Kasumi-1 (cell line): Measurements from ENCODE around the gene NFIA.

Experiments
- DNase-seq, 2 experiments: peaks; one replicate each; lab custom pipeline; 2025; lab: John Stamatoyannopoulos, UW

The NFIA gene

DNA sequence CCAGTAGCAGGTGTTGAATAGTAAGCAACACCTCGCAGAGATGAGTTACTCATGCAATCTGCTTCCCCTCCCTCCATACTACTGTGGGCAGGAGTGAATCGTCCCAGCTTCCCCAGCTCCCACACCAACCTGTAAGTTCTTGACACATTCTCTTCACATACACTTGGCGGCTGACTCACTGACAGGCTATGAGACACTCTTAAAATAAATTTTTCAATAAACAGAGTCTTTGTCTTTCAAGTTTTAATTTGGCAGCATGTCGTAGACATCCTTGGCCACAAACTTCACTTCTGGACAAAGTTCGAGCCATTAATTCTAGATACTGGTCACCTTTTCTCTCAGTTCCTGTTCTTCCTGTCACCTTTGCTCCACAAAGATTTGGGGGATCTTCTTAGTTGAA, 351.9 kb downstream of the NFIA start:
- no peak for DNase-seq

DNA sequence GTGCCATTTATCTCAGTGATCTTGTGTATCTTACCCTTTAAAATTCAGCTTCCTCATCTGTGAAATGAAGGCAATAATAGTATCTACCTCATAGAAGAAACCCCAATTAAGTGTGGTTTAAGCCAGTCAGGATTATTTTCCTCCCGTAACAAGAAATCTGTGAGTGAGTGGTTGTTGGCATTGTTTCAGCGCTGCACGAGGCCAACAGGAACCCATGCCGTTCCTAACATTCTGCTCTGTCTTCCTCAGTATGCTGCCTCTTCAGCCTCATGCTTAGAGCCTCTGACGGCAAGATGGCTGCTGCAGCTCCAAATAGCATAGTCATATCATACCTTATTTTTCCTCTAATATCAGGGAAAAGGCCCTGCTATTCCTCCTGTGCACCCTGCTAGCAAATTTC, 352.9 kb downstream of the NFIA start:
- DNase-seq = no peak

DNA sequence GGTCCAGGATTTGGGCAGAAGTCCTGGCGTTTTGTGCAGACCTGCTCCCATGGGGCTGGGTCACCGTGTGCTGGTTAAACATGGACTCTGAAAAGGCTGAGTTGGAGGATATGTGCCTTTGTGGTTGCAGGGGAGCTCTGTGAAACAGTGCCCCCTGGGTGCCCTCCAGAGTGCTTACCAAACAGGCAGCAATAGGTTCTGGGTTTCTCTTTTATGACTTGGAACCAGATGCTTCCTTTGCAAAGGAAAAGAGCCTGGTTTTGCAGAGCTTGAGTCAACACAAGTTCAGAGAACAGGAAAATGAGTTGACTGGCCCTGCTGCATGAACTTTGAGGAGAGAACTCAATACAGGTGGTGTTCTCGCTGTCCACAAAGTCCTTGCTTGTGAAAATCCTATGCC, 353.7 kb downstream of the NFIA start:
- DNase-seq = no peak

DNA sequence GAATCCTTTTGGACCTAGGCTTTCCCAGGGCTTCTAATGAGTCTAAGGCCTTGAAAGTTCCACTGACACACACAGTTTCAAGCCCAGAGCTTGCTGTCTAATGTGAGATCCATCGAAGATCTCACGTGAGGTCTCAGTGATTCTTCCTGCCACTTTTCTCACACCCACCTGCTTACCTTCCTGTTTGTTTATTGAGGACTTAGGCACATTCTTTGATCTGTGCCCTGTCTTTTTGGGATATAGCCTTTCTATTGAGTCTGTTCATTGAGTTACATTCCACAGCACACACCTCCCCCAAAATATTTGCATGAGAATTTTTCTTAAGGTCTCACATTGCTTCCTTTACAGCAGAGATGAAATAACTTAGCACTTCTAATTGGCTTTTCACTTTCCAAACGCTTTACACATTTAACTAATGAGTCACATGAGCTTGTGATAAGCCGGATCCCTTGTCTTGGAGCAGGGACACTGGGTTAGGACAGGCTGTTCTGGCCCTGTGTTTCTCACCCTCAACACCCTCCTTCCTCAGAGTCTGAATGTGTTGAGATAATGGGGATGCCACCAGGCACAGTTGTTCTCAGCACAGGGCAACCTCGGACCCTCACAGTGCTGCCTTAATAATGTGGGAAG, 354.2 kb downstream of the NFIA start:
- DNase-seq = no peak

DNA sequence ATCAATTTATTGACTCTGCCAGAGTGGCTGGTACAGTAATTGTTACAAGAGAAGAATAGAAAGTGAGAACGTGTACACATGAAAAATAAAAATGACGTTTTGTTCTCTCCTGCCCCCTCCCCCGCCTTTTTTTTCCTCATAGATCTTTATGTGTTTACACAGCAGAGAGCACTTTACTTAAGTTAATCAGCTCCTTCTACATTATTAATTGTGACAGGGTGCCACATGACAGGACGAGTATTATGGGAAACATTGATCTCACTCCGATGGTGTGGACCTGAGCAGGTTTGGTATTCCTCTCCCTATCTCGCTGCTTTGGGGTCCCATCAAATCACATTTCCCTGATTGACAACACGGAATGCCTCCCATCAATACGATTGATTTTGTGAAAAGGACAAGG, 356.9 kb downstream of the NFIA start:
- no peak for DNase-seq

DNA sequence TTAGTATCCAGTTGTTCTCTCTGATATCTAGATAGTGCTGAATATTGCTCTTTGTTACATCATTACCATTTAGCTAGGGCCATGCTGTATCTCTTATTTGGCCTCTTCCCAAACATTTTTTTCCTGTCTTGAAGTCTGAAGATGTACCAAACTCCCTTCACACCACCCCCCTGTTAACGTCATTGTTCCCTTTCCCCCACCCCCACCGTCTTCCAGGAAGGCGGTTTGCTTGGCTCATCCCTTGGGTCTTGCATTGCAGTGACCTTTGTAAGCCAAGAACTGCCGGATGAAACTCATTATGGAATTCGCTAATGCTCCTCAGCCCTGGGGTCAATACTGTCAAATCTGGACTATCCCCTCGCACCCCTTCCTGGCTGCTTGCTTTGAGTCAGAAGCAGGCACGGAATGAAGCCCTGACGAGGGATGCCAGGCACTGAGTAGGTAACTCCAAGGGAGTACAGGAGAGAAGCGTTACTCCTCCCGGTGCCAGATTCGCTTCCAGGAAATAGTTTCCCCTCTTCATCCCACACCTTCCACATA, 359.4 kb downstream of the NFIA start:
- DNase-seq = no peak

DNA sequence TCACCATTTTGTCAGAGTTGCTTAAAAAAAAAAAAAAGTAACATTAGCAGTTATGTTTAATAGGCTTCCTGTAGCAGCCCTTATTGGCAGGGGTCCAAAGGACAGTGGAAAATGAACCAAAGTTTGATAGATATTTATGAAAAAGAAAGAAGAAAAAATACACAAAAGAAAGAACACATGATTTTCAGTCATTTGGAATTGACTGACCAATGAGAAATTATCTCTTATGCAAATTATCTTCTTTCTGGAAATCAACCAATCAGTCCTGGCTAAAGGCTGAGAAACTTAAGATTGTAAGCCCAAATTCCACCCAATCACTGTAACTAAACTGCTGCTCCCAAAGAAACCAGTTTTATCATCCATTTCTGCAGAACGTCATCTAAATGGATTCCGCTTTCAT, 360.2 kb downstream of the NFIA start:
- DNase-seq = no peak

DNA sequence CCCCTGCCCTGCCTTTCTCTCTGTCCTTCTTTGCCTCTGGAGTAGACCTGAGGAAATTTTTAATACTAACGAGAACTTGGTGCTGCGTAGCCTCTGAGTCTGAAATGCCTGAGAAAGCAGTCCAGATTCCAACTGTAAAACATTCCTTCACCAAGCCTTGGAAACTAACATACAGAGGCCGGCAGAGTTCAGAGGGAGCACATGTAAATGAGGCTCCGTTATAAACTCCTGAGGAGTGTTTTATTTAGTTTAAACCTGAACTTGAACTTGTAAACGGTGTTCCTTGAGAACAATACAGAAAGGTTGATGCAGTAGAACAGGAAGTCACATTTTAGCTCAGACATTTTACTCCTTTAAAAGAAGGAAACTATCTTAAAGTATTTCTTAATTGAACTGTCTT, 361.9 kb downstream of the NFIA start:
- DNase-seq = no peak

DNA sequence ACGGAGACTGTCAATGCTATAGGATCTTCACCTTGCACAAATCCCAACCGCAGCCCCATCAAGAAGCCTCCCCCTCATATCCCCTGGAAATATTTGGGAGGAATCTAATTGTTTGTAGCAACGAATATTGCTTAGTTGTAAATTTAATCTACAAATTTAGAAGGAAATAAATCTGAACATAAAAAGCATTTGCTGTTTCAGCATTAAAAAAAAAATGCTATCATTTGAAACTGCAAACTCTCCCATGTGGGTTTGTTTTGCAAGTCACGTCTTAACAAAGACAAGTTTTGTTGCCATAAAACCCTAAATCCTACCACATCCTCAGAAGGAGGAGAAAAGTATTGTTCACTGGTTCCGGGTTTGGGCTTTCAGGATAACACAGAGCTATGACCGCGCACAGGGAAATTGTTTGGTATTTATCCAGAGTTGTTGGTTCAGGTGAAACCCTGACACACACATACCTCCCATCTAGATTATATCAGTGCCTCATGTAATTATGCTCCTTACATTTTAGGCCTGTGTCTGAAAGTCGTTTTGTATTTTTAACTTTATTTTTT, 363.0 kb downstream of the NFIA start:
- no peak for DNase-seq

DNA sequence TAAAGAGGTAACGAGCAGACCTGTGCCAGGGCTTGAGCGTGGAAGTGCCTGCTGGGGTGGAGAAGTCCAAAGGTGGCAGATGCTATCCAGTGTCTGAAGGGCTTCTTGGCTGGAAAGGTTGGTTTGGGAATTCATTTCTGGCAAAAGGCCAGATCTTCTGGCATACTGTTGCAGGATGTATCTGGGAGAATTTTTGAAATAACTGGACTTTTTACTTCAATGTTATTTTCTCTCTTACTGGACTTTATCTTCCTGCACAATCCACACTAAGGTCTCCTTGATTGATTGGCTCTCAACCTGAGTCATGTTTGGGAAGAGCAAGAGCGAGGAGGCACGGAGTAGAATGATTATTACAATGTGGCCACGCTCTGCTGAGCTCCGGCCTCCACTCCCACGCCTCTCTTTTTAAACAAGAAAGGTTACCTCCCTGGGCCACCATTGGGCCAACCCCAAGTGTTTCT, 364.2 kb downstream of the NFIA start:
- no peak for DNase-seq

DNA sequence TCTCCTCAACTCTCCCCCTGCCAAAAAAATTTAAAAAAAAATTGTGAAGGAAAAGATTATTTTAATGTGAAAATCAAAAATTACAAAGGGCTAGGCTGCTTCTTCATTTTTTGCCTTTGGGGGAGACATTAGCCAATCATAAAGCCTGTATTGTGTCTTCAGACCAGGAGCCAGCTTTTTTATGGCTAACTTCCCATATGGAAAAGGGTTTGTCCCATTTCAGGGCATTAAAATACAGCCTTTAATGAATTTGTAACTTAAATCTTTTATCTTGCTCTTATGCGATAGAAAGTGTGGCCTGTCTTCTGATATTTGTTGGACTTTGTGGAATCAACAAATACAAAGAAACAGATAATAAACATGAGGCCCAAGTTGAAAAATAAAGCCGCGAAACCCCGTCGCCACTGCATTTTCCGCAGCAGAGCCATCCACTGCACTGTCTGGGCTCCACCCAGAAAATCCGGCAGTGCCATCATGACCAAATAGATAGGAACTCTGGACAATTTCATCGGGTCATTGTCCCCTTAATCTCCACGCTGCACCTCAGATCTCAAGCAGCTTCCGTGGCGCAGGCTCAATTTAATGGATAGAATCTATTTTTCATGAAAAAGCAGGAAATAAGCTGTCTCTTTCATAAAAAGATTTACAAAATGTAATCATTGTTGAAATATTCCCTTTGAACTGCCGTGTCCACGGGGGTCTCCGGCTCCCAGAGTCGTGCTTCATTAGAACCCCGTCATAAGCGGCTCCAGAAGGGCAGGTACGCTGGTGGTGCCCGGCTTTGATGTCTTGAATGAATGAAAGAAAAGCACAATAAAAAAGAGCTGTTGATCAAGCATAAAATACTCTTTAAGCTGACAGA, 365.0 kb downstream of the NFIA start:
- DNase-seq = no peak

DNA sequence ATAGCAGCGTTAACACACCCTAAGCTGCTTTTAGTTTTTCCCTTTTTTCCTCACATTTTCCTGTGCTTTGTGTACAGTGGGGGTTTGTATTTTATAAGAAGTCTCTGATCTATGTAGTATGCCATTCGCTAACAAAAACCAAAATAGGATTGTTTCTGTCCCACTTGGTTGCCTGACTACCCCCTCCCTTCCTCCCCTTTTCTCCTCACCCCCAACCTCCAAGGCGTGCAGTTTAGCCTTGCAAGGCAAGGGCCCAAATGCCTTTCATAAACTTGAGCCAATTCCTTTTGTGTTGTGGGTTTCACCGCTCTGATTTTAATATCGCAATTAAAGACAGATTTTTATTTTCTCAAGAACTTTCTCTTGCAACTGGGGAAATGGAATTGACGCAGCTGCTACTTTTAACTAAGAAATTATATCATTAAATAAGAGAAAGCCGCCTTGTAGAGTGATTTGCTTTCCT, 365.6 kb downstream of the NFIA start:
- no peak for DNase-seq

DNA sequence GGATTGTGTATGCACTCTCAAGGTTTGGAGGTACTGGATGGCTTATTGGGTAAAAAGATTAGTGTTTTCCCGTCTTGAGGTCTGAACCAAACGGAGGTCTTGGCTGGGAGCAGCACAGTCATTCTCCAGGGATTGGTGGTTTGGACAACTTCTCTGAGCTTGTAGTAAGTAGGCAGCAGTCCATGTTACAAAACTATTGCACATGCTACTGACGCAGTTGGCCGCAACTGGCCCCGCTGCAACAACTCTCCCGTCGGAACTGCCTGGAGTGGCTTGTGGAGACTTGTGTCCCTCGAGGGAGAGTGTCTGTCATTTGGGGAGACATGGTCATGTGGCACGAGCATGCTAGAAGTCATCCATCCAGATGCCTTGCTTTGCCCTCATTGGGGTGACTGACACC, 366.6 kb downstream of the NFIA start:
- no peak for DNase-seq

DNA sequence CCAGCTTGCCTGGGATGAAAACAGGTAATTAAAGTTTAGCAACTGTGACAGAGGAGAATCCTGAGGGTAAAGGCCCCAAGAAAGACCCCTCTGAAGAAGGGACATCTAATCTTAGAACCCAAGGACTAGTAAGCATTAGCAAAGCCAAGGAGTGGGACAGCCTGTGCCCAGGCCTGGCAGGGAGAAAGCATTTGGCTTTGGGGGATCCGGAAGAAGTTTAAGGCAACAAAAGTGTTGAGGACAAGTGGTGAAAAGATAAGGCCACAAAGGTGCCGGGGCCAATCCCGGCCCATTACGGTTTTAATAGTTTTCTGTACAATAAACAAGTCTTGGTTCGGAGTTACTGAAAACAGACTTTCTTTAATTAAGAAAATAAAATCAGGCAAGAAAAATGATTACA, 367.0 kb downstream of the NFIA start:
- no peak for DNase-seq

DNA sequence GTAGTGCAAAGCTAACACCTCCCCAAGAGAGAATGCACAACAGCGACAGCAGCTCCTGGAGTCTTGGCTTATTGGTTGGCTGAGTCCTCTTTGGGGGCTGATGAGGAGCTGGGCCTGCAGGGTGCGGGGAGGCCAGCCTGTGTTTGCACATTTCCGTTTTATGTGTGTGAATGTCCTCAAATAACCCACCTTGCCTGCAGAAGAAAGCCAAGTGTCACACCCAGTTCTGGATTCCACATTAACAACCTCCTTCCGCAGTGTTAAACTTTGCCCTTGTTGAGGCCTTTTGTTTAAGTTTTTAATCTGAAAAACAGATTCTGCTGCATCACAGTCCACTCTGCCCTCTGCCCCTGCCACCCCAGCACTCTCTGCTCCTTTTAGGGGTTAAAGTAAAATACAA, 368.1 kb downstream of the NFIA start:
- no peak for DNase-seq

DNA sequence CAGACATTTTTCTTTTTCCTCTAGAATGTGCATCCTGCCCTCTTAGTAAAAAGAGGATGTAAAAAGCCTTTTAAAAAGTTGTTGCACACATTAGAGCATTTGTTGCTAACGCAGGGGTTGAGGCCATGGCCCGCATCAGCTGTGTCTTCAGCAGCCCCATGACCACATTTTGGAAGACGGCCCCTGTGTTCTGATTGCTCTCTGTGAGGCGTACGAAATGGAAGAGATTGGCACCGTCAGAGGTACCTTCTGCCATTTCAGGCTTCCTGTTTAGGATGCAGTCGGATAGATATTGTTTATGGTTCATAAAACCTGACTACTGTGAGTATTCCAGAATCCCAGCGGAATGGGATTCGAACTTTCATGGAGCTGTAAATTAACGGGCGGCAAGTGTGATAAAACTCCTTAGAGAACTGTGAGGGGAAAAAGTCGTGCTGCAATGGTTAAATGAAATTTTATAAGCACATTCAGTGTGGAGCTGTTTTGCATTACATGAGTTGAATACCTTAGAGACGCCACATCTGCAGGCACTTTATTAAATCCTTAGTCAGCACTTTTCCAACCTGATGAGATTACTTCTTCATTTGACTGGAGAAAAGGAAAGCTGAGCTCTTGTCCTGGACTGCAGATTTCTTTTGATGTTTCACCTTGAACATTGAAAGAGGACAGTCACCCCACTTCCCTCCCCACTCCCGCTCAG, 368.7 kb downstream of the NFIA start:
- no peak for DNase-seq

DNA sequence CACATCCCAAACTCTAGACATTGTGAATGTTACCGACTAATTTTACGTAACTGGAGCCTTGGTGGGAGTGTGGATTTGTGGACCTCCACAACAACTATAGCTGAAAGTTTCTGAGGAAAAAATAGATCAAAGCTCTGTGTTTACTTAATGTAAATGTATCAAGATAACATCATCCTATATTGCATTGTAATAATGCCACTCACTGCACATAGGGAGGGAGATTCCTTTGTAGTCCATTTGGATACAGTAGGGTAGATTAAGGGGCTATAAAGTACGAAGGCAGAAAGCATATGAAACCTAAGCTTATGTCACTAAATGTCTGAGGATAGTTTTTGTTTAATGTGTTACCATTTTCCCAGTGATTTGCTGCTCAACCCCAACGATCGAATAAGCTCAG, 369.2 kb downstream of the NFIA start:
- no peak for DNase-seq

DNA sequence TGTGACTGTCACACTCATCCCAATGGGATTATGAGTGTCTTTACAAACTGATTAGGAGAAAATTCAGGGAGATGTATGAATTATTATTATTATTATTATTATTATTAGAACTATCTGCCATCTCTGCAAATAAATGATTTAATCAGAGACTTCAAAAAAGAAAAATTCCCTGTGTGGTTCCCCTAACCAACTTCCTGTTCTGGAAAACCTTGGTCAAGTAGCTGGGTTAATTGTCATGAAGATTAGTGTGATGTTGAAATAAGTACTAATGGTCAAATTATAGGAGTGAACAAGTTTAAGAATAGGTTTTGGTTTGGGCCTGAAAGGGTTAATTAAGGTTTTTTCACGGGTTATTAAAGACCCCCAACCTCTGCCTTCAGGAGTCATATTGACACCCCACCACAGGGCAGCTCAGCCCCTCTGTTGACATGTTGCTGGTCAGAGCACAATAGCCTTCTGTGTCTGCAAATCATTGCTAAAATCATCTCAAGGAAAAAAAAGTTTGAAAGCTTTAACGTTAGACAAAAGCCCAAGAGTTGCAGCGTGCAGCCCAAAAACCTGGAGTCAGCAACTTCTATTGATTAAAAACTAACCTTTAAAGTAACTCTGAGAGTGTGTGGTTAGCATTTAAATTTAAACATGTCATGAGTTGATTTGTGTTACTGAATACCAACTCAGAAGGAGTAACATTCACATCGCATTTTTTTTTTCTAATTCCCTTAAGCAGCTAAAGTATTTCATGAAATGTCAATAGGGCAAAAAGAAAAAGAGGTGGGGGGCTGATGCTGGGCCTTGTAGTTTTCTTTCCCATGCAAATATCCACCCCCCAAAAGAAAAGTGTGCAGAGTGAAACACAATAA, 370.0 kb downstream of the NFIA start:
- DNase-seq = no peak

DNA sequence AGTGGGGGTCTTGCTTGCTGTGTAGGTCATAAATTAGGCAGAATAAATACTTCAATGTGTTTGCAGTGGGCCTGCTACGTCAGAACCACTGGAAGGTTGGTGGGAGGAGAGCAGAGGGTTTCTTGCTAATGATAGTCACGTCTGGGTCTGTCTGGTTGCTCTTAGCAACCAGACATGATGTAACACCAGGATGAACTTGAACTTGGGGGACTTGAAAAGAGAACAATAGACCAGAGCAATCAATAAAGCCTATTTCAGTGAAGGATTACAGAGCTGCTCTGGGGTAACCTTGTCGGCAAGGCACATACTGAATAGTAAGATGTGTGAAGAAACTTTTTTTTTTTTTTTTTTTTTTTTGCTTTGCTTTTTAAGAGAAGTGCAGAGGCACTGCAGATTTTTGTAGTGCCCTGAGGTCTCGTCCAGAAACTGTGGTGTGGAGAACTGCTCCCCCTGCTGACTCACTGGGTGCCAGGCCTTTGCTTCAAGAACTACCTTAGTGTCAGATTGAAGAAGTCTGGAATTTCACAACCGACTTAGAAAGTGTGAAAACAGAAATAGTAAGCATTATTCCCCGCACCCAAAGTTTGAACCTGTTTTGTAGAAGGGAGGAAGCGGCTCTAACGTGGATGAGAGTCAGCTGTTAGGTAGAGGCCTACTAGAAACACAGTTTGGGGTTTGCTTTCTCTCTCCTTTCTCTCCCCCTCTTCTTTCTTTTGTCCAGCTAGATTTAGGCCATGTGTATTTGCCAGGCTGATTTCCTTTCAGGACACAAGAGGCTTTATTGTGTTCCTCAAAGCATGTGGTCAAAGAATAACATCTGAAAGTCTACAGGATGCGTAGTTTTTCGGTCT, 371.0 kb downstream of the NFIA start:
- peak; percentile 65 to 85 for DNase-seq

DNA sequence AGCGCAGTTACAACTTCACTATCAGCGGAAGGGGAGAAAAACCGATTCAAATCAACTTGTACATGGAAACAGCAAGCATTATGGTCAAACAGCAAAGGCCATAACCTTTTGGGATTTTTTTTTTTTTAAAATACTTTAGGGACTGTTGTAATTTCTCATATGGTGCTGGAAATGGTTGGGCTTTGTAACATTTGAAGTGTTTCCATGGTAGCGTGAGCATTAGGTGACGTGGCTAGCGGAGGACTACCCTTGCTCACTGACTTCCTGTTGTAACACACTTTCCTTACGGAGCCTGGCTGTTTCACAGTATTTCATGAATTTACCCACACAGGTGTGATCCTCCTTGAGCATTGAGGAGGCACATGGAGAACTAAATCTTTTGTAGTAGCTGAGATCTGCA, 373.0 kb downstream of the NFIA start:
- DNase-seq = no peak
